Body of pancreas (tissue), 4 donors: ENCODE results near the gene RWDD1.

ENCODE experiments used
- POLR2A ChIP-seq, 3 donors: fragments of 450-650 bp; IDR thresholded peaks; one replicate each; pipeline ENCODE4 v1.6.1; 2016; ENCODE audit warnings: antibody characterized with exemption in 3 of 3, mild to moderate bottlenecking in 2 of 3
- TF ChIP-seq, protein P1 (sequence below), 7 experiments: fragments of 450-650 bp in 4 of 7; fragments of 200-600 bp in 3 of 7; sonication (generic) in 3 of 7; IDR thresholded peaks; one replicate each; pipeline ENCODE4 v1.5.1; 2016 to 2019; ENCODE audit warnings: antibody characterized with exemption in 7 of 7

DNA sequence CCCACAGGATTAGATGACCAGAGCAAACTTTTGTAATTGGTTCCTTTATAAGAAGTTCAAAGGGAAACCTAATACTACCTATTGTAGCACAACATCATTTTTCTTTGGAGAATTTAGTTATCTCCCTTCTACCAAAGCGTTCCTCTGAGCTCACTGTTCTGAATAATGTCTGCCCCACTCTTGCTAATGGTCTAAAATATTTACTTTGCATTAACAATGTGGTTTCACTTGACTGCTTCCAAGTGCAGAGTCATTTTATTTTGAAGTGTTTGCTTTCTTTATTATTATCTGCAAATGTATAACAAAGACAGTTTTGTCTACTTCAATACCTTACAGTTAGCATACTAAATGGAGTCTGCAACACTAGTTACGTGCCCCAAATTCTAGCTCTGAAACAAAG lies 40.9 kb upstream of the RWDD1 start:
- TF ChIP-seq, protein P1, sequence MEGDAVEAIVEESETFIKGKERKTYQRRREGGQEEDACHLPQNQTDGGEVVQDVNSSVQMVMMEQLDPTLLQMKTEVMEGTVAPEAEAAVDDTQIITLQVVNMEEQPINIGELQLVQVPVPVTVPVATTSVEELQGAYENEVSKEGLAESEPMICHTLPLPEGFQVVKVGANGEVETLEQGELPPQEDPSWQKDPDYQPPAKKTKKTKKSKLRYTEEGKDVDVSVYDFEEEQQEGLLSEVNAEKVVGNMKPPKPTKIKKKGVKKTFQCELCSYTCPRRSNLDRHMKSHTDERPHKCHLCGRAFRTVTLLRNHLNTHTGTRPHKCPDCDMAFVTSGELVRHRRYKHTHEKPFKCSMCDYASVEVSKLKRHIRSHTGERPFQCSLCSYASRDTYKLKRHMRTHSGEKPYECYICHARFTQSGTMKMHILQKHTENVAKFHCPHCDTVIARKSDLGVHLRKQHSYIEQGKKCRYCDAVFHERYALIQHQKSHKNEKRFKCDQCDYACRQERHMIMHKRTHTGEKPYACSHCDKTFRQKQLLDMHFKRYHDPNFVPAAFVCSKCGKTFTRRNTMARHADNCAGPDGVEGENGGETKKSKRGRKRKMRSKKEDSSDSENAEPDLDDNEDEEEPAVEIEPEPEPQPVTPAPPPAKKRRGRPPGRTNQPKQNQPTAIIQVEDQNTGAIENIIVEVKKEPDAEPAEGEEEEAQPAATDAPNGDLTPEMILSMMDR (IDR thresholded peaks at IDR 0.05) = no peak
- TF ChIP-seq POLR2A (IDR thresholded peaks at IDR 0.05) = no peak
